Measurements from ENCODE around the gene DECR2.
"Not testable (repeated sequence)": the region's sequence is repeated elsewhere in the genome, so short reads cannot be mapped to it uniquely, and the experiment has no call there.

DECR2 gene

GRCh38 chr16:367333-367903 is 34.3 kb upstream of the DECR2 start:
- no peak for DNase-seq

GRCh38 chr16:368388-369158 is 33.1 kb upstream of the DECR2 start:
- no peak for DNase-seq

DNA sequence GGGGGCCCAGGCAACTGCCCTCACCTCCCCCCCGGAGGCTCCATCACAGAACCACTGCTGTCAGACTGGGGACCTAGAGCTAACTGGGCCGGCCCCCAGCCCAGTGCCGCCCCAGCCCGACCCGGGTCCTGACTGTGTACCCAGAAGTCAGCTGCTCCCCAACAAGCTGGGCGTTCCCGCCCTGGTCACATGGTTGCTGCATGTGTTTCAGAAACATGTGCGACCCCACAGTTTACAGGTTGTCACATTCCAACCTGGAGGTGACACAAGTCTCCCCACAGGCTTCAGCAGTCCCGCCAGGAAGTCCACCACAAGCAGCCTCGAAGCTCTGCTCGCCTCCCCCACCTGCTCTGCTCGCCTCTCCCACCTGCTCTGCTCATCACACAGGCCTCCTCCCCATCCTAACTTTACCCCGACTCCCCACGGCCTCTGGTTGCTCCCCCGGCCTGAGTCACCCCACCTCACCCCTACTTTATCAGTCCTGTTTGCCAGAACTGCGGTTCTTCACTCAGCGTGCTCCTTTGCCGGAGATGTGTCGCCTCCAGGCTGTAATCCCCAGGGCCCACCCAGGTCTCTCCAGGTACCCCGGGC is 32.3 kb upstream of the DECR2 start:
- DNase-seq, result no peak

GRCh38 chr16:369866-370436 is 31.7 kb upstream of the DECR2 start:
- no peak for DNase-seq

DNA sequence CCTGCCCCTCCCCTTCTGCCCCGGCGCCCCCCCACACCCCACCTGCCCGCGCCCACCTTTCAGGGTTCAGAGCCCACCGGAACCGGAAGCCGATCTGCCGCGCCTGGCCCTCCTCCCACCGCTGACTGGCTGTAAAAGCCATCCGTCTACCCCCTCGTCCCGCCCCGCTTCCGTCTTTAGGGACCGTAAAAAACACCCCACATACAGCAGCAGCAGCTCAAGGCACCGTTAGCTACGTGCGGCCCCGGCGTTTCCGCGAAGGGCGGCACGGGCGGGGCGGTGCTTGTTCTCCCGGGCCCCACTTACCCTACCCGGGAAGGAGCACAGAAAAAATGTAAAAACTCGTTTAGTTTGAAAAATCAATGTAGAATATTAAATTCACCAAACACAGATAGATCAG is 31.2 kb upstream of the DECR2 start, which contains the start of gene MRPL28:
MRPL28 (minus strand) TSS at position 96 of the 400 bp plus-strand sequence. CDS start 320 bp downstream, outside the sequence.
- peak; percentile 97 for DNase-seq

- DNase-seq, result no peak
Observed at GRCh38 chr16:370979-371514, 30.6 kb upstream of the DECR2 start.

GRCh38 chr16:371515-372301 is 30.0 kb upstream of the DECR2 start:
- no peak for DNase-seq

DNA sequence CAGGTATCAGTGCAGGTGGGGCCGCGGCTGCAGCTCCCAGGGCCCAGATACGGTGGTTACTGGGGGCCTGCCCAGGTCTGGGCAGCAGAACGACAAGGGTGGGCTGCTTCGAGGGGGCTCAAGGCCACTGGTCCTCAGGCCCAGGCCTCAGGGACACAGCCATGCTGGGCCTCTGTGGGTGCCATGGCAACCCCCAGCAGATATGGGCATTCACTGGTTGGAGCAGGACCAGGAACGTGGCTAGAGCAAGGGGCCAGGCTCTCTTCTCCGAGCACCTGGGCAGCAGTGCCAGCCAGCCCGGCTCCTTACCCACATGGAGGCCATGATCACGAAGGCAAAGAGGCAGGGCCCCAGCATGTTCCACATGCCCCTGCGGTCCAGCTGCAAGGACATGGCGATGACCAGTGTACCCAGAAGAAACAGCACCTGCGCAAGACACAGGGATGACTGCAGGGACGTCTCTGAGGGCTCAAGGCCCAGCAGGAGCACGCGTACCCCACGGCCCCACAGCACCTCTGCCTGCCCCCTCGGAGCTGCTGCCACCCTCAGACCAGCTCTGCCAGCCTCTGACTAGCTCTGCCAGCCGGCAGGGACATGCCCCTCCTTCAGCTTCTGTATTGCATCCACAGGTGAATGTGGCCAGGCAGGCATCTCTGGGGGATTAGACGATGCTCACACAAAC is 29.2 kb upstream of the DECR2 start:
- DNase-seq, result no peak

GRCh38 chr16:373020-373598 is 28.6 kb upstream of the DECR2 start:
- no peak for DNase-seq

GRCh38 chr16:373848-374615 is 27.7 kb upstream of the DECR2 start:
- DNase-seq, result no peak

GRCh38 chr16:374616-374926 is 27.1 kb upstream of the DECR2 start:
- no peak for DNase-seq

DNA sequence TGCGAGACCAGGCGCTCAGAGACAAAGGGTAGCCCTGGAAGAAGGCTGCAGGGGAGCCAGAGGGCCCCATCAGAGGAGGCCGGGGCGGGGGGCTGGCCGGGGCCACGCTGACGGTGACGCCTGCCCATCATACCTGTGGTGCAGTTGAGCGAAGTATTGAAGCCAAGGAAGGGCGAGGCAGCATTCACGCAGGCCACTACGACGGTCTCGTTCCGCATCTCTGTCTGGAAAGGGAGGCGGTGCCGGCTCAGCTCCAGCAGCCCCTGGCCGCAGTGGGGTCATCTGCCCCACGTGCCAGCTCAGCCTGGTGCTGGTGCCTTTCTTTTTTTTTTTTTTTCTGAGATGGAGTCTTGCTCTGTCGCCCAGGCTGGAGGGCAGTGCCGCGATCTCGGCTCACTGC is 26.5 kb upstream of the DECR2 start:
- no peak for DNase-seq

GRCh38 chr16:375927-376816 is 25.5 kb upstream of the DECR2 start:
- no peak for DNase-seq

- DNase-seq, result no peak
Observed at GRCh38 chr16:376817-377418, 24.8 kb upstream of the DECR2 start.

- no peak for DNase-seq
Observed at GRCh38 chr16:377419-377951, 24.2 kb upstream of the DECR2 start.

DNA sequence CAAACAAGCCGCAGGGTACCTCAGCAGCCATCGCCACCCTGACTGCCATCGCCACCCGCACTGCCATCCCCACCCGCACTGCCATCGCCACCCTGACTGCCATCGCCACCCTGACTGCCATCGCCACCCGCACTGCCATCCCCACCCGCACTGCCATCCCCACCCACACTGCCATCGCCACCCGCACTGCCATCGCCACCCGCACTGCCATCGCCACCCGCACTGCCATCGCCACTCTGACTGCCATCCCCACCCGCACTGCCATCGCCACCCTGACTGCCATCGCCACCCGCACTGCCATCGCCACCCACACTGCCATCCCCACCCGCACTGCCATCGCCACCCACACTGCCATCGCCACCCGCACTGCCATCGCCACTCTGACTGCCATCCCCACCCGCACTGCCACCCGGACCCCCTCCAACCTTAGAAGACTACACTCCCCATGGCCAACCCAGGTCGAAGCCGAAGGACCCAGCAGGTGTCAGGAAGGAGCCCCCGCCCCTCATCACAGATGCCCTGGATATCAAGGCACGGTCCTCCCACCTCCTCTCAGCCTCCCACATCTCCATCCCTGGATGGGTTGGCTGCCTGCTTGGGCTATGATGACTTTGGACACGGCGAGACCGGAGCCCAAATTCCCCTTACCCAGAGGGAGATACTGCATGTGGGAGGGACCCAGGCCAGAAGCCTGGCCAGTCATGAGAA is 23.4 kb upstream of the DECR2 start:
- DNase-seq, result not testable (repeated sequence)

GRCh38 chr16:378821-379182 is 22.9 kb upstream of the DECR2 start:
- DNase-seq, result no peak

GRCh38 chr16:379183-379960 is 22.3 kb upstream of the DECR2 start:
- DNase-seq, result no peak

All from OCI-M1 (cell line).